GM21576 (cell line): ENCODE data around the gene FAM169A.
"Not testable (repeated sequence)": the region's sequence is repeated elsewhere in the genome, so short reads cannot be mapped to it uniquely, and the experiment has no call there.

ENCODE experiments used
- ATAC-seq: cut with Tn5 transposase; IDR thresholded peaks from one replicate; pipeline ENCODE4 v1.9.1; 2021; ENCODE audit warnings: mild to moderate bottlenecking, moderate library complexity; ENCODE audit not compliant: unreplicated experiment

FAM169A gene

DNA sequence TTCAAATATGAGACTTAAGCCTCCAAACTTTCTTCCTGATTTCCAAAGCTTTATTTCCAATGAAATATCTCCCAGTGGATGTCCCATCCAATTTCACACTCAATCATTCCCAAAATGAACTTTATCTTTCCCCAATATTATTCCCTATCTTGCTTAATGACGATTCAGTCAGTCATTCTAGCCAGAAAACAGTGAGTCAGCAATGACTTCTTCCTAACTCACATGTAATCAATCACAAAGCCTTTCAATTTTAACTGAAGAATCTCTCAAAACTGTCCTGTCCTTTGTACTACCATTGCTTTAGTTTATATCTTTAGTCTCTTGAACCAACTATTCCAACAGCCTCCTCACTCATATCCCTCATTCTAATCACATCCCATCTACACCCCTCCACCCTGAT is 64.2 kb downstream of the FAM169A start:
- no peak for ATAC-seq

DNA sequence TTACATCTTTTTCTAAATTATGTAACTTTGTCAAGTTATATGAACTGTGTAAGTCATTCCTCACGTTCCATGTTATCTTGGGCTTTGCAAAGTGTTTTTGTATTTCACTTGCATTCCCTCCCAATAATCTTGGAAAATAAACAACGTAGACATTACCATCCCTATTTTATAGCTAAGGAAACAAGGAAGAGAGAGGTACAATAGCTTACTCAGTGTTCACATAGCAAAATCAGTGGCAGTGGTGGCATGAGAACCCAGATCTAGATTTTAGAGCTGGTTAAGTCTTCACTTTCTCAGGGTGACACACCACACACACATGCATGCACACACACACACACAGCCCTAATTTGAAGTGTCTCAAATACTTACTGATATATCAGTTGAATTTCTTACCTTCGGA is 65.0 kb downstream of the FAM169A start:
- no peak for ATAC-seq

DNA sequence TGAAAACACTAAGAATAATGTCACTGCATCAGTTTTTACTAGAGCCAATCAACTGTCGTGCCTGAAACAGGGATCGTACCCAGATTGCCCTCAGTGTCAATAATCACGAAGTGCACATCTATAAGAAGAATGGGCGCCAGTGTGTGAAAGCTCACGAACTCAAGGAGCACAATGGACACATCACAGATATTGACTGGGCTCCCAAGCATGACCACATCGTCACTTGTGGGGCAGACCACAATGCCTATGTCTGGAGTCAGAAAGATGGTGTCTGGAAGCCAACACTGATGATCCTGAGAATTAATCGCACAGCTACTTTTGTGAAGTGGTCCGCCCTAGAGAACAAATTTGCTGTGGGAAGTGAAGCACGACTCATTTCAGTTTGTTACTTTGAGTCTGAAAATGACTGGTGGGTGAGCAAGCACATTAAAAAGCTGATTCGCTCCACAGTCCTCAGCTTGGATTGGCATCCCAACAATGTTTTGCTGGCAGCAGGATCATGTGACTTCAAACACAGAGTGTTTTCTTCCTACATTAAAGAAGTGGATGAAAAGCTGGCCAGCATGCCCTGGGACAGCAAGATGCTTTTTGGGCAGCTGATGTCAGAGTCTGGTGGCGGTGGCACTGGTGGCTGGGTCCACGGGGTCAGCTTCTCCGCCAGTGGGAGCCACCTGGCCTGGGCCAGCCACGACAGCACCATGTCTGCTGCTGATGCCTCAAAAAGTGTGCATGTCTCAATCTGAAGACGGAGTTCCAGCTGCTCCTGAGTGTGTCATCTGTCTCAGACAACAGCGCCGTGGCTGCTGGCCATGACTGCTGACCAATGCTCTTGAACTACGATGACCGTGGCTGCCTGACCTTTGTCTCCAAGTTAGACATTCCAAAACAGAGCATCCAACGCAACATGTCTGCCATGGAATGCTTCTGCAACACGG is 66.9 kb downstream of the FAM169A start:
- ATAC-seq = no peak

DNA sequence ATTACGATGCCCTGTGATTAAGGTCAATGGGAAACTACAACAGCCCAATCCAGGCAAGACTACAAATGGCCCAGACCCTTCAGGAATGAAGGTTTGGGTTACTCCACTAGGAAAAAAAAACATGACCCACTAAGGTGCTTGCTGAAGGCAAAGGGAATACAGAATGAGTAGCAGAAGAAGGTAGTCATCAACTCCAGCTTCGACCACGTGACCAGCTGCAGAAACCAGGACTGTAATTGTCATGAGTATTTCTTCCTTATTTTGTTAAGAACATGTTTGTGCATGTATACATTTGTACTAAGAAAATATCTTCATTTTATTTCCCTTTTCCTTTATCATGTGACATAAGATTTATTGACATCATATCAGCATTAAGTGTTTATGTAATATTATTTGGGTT is 74.5 kb downstream of the FAM169A start:
- not testable (repeated sequence) for ATAC-seq

DNA sequence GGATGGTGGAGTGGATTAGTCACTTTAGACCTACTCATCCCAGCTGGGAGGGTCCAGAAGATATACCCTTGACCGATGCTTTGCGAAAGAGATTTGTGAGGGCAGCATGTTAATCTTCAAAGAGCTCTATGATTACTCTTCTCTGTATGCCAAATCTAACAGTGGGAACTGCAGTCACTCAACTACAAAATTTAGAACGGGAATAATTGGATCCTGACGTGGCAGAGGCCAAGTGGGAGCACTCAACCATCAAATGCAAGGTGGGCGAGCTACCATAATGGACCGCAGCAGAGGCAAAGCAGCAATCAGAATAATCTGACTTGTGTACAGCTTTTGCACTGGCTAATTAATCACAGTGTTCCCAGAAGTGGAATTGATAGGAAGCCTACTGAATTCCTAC is 78.8 kb downstream of the FAM169A start:
- no peak for ATAC-seq

DNA sequence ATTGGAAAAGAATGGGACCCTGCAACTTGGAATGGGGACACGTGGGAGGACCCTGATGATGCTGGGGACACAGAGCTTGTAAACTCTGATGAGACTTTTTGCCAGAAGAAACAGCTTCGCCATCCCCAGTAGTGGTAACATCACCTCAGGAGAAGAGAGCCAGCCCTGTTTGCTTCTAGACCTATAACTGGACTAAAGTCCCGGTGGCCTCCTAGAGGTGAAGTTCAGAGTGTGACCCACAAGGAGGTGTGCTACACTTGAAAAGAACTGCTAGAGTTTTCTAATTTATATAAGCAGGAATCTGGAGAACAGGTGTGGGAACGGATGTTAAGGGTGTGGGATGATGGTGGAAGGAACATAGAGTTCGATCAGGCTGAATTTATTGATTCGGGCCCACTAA is 79.3 kb downstream of the FAM169A start:
- no peak for ATAC-seq

DNA sequence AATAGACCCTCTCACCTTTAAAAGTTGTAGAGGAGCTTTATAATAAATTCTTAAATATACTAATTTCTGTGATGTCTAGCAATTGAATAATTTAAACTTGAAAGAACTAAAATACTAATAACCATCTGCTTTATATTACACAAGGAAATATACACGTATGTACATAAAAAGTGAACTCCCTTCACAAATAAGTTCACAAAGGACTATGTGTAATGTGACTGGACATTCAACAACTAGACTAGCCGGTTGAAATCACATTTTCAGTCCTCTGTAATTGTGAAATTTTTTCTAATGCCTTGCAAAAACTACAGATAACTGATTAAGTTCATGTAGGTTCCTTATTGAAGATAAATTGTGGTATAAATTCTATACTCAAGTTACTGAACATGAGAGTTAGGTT is 87.6 kb downstream of the FAM169A start:
- no peak for ATAC-seq

DNA sequence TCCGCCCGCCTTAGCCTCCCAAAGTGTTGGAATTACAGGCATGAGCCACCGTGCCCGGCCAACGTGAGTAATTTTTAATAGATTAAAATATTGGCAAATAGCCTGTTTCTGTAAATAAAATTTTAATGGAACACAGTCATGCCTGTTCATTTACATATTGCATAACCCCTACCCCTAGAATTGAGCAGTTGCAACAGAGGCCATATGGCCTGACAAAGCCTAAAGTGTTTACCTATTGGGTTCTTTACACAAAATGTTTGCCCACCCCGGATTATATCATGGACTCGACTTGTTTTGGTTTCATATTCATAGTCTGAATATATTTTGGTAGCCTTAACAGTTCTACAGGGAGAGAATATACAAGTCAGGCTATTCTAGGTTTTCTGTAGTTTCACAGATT is 93.8 kb downstream of the FAM169A start:
- no peak for ATAC-seq

DNA sequence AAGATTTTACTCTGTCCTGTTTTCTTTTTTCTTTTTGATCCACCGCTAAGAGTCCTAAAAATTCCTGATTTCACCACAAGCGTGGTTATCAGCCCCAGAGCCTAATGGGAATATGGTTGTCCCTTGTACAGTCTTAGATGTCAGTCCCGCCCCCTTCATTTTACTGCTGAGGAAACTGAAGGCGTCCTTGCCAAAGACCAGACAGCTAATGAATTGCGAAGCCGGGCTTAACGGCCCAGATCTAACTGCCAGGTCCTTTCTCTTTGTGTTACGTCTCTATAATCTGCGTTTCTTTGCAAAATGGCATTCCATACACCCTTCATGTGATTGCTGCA is 98.6 kb downstream of the FAM169A start:
- ATAC-seq = peak; percentile 26

DNA sequence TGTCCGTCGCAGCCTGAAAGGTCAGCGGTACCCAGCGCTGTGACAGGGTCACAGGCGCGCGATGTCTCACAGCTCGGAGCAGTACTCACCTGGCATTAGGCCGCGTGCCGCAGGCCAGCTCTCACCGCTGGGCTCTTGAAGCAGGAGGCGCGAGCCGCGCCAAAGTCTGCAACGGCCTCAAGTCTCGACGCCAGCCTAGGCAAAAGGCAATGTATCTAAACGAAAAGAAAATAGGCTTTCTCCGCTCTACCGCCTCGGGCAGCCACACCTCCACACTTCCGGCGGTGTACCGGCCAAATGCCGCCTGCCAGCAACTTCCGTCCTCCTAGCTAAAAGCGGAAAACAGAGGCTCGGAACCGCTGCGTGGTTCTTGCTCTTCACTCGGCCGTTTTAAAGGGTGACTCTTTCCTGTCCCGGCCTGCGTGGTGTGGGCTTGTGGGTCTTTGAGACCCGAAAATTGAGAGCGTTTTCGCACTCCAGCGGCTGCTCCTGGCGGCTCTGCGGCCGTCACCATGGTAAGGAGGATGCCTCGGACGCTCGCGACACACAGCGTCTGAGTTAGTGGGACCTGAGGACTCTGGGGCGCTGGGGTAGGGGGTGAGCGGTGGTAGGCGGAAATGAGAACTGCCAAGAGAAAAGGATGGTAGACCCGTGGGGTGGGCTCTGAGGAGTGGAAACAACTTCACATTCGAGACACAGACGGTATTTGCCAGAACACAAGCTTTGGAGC is 99.2 kb downstream of the FAM169A start, which contains the start of the genes GFM2 and NSA2:
GFM2 (minus strand) TSS at position 269 of the 730 bp plus-strand sequence. CDS start 3,375 bp downstream, outside the sequence.
NSA2 (plus strand) TSS at position 401 of the 730 bp plus-strand sequence; CDS start at position 513, 112 bp downstream.
- ATAC-seq = peak; percentile 87

DNA sequence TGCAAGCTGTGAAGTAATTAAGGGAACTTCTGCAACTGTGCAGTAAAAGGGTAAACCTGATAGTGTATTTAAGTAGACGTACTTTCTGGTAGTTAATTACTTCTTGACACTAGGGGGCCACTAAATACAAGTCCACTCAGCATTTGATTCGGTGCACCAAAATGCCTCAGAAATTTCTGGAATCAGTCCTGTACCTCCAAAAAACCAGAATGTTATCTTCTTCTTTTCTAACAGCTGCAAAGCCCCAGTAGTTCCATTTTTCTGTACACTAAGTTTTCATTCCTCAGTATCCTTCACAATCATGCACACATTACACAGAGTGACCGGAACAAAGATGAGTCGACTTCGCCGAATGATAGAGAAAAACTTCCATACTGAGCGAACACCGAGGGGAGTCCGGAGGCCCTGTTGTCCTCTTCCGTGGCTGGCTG is 99.8 kb downstream of the FAM169A start:
- ATAC-seq = peak; percentile 35

DNA sequence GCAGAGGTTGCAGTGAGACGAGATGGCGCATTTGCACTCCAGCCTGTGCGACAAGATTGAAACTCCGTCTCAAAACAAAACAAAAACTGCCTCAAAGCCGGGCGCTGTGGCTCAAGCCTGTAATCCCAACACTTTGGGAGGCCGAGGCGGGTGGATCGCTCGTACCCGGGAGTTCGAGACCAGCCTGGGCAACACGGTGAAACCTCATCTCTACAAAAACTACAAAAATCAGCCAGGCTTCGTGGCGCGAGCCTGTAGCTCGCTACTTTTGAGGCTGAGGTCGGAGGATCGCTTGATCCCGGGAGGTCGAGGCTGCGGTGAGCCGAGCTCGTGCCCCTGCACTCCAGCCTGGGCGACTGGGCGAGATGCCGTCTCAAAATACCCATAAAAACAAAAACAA is 100.3 kb downstream of the FAM169A start:
- ATAC-seq = no peak

DNA sequence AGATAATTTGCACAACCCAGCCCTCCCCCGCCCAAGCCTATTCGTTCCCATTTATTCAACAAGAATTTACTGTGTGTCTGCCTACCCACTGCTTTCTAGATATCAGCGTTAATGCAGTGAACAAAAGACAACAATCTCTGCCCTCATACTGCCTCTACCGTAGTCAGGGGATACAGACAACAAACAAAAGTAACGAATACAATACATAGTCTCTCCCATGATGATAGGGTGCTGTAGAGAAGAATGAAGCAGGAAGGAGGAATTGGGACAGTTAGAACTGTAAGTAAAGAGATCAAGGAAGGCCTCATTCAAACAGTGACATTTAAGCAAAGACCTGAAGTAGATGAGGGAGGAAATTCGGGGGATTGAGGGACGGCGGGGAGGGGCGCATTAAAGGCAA is 101.0 kb downstream of the FAM169A start:
- no peak for ATAC-seq

DNA sequence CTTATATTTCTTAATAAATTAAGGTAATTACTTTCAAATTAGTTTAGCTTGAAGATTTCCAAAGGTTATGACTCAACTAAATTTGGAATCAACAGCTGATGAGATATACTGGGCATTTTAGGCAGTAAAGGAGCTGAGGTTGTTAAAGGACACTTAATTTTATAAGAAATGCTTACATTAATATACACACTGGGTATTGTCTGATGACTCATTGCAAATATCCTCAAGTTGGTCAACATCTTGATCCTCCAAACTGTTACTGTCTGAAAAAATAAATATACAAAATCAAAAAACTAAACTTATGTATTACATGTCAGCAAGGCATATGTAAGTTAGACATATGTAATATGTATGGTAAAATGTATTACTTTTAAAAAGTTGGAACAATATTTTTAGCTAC is 102.7 kb downstream of the FAM169A start:
- no peak for ATAC-seq

DNA sequence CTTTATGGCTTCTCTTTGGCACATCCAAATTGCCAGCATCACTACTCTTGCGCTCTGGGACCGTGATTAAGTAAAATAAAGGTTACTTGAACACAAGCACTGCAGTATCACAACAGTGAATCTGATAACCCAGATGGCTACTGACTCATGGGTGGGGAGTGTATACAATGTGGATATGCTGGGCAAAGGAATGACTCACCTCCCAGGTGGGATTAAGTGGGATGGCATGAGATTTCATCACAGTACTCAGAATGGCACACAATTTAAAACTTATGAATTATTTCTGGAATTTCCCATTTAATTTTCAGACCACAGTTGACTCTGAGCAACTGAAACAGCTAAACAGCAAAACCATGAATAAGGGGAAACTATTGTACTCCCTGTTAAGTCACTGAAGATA is 103.6 kb downstream of the FAM169A start:
- ATAC-seq = no peak

DNA sequence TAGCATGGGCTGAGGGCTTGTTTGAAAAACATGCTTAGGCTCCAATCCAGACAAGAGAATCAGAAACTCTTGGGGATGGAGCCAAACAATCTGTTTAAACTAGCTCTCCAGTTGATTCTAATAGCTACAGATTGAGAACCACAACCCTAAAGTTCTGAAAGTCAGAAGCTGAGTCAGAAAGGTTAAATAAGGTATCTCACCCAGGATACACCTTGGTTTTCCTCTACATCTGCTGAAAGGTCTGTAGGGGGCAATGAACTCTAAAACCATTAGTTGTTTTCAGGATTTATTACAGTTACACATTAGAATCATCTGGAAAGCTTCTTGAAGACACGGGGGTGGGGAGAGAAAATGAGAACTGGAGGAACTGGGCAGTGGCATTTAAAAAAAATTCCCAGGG is 104.9 kb downstream of the FAM169A start:
- ATAC-seq = no peak

DNA sequence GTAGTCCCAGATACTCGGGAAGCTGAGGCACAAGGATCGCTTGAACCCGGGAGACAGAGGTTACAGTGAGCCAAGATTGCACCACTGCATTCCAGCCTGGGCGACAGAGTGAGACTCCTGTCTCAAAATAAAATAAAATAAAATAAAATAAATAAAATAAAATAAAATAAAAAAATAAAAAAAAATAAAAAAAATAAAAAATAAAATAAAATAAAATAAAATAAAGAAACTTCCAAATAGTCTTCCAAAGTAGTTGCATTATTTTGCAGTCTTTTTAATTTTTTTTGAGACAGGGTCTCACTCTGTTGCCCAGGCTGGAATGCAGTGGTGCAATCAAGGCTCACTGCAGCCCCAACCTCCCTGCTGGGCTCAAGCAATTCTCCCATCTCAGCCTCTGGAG is 117.4 kb downstream of the FAM169A start:
- ATAC-seq = not testable (repeated sequence)

DNA sequence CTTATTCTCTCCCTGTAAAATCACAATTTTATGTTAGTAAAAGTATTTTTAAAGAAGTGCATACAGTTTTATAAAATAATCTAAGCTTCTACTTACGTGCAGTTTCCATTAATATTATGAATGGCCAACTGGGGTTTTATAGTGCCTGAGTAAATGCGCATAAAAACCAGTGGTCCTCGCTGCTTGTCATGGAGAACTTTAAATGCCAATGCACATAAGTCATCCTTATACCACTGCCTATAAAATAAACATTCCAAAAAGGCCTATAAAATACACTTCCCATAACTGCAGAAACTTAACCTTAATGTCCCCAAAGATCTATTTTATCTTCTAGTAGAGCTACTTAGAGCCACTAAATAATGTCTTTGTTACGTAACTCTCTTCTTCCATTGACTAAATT is 127.8 kb downstream of the FAM169A start:
- no peak for ATAC-seq

DNA sequence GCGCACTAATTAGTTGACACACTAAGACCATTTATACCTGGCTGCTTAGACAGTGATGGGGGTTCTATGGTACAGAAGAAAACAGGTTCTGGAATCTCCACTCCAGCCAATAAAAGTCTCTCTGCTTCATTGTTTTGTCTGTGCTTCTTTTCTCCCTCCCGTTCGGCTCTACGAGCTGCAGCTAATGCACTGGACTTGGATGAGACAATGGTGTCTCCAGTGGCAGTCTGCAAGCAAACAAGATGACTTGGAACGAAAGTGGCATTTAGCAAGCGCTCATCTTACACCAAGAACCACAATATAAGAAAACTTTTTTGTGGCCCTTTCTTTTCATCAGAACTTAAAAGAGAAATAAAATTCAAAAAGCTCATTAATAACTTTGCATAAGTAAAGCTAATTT is 129.4 kb downstream of the FAM169A start:
- ATAC-seq = no peak
